ENCODE results near the gene ATP6V0B.
A peak's percentile ranks its signal among the peaks of the same experiment; 100 is the strongest.

ATP6V0B gene

GRCh38 chr1:43974443-43975248 is at the start of gene ATP6V0B:
Gene ATP6V0B (plus strand): TSS chr1:43974960. CDS start chr1:43975041, 81 bp downstream.
- DNase-seq: peak; percentile 18

DNA sequence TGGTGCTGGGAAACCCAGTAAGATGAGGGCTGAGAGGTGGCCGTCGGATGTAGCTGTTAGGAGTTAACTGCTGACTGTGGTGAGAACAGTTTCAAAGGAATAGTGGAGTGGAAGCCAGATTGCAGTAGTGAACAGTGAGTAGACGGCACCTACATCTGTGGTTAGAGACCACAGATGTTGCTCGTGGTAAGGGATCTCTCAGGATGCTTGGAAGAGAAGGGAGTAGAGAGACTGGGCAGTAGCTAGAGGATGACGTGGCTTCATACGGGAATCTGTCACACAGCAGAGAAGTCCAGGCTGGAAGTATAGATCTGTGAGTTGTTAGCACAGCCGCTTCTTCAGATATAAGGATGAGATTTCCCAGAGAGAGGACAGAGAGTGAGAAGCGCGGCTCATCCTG is 48.9 kb upstream of the ATP6V0B start:
- no peak for DNase-seq

DNA sequence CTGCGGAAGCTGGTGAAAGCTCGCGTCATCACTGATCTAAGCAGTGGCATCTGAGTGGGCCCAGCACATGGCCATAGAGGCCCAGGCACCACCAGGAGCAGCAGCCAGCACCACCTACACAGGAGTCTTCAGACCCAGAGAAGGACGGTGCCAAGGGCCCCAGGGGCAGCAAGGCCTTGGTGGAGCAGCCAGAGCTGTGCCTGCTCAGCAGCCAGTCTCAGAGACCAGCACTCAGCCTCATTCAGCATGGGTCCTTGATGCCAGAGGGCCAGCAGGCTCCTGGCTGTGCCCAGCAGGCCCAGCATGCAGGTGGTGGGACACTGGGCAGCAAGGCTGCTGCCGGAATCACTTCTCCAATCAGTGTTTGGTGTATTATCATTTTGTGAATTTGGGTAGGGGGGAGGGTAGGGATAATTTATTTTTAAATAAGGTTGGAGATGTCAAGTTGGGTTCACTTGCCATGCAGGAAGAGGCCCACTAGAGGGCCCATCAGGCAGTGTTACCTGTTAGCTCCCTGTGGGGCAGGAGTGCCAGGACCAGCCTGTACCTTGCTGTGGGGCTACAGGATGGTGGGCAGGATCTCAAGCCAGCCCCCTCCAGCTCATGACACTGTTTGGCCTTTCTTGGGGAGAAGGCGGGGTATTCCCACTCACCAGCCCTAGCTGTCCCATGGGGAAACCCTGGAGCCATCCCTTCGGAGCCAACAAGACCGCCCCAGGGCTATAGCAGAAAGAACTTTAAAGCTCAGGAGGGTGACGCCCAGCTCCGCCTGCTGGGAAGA is 44.4 kb upstream of the ATP6V0B start:
- no peak for DNase-seq

DNA sequence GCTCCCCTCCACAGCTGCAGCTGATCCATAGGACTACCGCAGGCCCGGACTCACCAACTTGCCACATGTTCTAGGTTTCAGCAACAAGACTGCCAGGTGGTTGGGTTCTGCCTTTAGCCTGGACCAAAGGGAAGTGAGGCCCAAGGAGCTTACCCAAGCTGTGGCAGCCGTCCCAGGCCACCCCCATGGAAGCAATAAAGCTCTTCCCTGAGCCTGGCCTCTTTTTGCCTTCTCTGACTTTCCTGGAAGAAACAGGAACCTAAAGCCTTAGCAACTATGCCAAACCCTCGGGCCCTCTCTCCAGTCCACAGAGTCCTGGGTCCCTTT is 43.8 kb upstream of the ATP6V0B start:
- no peak for DNase-seq

- DNase-seq: no peak
Measured at GRCh38 chr1:43931711-43932660, 42.8 kb upstream of the ATP6V0B start.

- no peak for DNase-seq
Measured at GRCh38 chr1:43932786-43933385, 41.9 kb upstream of the ATP6V0B start.

DNA sequence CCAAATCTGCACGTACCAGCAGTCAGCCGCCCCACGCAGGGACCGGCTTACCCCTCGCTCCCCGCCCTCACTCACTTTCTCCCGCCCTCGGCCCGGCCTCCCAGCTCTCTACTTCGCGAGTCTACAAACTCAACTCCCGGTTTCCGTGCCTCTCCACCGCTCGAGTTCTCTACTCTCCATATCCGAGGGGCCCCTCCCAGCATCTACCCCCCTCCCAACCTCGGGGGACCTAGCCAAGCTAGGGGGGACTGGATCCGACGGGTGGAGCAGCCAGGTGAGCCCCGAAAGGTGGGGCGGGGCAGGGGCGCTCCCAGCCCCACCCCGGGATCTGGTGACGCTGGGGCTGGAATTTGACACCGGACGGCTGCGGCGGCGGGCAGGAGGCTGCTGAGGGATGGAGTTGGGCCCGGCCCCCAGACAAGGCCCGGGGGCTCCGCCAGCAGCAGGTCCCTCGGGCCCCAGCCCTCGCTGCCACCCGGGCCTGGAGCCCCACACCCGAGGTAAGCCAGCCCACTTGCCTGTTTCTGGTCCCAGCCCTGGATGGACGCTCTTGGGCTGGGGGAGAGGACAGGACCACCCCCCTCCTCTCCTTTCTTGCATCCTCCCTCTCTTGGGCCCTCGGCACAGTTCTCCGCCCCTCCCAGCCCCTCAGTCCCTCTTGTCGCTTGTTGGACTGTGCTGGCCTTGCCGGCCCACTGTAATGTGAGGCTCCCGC is 41.2 kb upstream of the ATP6V0B start, which contains the start of gene ARTN:
Gene ARTN (plus strand): TSS at position 416 of the 715 bp plus-strand sequence. CDS start 1,856 bp downstream, outside the sequence.
- no peak for DNase-seq

DNA sequence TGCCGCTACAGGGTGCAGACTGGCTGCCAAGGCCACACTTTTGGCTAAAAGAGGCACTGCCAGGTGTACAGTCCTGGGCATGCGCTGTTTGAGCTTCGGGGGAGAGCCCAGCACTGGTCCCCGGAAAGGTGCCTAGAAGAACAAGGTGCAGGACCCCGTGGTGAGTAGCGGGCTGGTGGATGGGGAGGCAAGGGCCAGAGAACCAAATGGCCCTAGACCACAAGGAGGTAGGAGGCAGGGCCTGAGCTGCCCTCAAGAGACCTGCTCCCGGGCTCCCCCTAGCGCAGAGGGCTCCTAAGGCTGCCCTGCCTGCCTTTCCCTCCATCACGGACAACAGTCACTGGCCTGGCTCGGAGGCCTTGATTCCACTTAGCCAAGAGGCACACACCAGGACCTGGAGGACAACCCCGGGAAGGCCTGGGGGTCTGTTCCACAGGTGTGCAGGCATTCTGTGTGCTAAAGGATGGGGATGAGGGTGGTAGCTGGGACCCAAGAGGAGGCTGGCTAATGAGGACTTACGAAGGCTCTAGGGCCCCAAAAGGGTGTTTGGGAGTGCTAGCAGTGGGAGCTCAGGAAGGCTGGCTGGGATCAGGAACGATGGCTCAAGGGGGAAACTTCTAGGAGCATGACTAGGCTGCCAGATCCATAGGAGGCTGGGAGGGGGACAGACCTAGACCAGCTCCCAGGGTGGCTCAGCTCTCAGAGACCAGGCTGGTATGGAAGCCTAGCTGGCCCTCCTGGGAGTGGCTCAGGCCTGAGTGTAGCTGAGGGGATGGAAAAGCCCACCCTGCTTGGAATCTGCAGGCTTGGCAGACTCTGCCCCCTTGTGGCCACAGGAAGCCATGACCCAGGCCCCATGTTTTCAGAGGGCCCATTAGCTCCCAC is 40.4 kb upstream of the ATP6V0B start:
- DNase-seq: no peak

DNA sequence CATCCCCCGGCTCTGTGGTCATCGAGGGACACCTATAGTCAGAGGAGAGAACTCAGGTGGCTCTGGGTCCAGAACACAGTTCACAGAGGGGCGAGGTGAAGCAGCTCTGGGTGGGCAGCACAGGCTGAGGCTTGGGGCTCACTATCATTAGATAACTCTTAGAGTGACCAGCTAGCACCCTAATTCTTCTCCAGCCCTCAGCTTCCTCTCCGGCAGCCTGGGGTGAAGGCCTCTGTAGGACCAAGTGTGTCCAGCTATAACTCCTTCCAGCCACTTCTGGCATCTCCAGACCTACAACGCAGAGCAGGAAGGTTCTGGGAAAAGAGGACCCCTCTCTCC is 39.8 kb upstream of the ATP6V0B start:
- DNase-seq: no peak

- no peak for DNase-seq
Measured at GRCh38 chr1:43935711-43936427, 38.9 kb upstream of the ATP6V0B start.

- no peak for DNase-seq
Measured at GRCh38 chr1:43936431-43937151, 38.2 kb upstream of the ATP6V0B start.

DNA sequence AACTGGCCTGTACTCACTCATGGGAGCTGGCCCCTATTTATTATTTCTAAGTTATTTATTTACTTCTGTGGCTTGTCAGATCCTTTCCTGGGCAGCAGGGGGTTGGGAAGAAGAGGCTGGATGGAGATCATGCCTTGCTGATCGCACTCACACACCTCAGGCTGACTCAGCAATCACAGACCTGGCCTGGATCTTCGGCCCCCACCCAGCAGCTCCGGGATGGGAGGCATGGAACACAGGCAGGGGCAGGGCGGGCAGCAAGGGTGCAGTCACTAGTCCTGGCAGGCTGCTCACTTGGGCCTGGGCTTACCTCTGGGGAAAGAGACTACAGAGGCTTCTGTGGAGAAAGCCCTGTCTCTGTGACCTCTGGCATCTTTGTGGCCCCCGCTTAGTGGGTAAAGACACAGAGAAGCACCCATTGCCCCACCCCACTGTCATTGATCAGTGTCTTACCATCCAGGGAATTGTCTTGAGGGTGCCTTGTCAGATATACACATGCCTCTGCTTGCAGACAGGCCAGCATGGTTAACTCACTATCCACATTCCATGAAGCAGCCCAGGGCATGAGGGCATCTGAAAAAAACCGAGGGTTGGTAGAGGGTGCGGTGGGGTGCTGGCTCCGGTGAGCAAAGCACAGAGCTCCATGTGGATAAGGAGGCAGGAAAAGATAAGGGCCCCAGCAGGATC is 37.4 kb upstream of the ATP6V0B start:
- DNase-seq: no peak

GRCh38 chr1:43938383-43938782 is 36.4 kb upstream of the ATP6V0B start:
- no peak for DNase-seq

DNA sequence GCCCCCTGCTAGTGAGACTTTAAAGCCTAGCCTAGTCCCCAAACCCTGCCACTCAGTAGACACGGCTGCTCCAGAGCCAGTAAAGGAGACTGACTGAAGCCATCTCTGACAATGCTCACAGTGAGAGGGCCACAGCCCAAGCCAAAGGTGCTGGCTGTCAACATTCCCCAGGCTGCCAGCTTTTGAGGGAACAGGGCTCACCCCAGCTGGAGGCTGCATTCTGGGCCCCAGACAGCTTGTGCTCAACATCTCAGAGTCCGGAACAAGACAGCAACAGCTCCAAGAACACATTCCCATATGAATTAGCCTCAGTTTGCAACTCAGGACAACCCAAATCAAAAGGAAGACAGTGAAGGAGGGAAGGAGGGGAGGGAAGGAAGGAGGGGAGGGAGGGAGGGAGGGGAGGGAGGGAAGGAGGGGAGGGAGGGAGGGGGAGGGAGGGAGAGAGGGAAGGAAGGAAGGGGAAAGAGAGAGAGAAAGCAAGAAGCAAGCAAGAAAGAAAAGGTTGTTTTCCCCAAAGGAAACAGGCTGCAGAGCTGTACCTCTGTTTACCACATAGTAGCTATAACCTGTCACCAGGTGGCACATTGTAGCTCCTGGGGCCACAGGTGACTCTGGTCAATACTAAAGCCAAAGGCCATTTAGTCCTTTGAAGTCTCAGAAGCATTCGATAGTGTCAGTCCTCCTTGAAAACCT is 35.7 kb upstream of the ATP6V0B start:
- no peak for DNase-seq

DNA sequence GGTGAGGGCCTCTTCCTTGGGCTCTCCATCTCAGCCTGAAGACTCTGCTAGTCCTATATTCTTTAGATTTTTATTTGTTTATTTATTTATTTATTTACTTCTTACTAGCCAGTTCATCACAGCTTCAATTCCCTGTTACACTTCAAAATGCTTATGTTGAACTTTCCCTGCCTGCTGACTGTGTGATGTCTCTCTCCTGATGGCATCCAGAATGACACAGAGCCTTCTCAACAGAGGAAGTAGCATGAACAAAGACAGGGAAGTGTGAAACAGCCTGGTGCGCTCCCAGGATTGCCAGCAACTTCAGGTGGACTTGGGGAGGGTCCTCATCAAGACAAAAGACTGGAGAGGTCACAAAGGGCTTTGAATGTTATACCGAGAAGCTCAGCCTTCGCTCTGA is 32.3 kb upstream of the ATP6V0B start:
- DNase-seq: no peak

DNA sequence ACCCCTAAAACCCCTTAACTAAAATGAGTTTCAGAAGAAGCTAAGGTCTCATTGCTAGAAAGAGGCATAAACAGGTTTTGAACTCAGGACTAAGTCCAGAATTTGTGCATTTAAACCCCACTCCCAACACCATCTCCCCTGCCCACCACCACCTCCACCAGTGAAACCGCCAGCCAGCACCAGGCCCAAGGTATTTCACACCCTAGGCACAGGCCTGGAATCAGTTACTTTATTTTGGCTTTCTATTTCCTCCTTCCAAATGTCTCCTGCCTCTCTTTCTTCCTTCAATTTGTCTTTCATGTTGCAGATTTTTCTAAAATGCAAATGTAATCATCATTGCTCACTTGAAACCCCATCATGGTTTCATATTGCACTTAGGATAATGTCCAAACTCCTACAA is 29.9 kb upstream of the ATP6V0B start:
- no peak for DNase-seq

GRCh38 chr1:43945674-43946235 is 29.0 kb upstream of the ATP6V0B start:
- DNase-seq: no peak

Data from NCI-H1436 treated with DMSO at 0.1 percent for 48 hours (cell line).